Measurements from ENCODE around the gene SPOCK1.

DNA sequence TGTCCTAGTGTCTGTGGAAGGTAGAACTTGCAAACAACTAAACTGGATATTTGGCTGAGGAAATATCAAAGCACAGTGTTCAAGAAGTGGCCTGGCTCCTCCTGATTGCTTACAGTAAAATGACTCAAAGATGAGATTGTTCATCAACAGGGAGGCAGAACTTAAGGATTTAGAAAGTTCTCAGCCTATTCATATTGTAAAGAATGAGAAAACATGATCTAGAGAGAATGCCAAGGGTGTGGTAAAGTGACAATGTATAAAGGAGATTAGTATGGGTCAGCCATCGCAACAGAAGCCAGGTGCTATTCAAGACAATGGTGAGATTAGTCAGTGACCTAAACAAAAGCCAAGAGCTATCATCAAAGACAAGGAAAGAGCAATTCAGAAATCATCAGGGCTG, 372.3 kb downstream of the SPOCK1 start:
- TF ChIP-seq EZH2 (conservative IDR thresholded peaks at IDR 0.05; ENCODE audit: low read depth, low read length) = no peak
- no peak for TF ChIP-seq HNRNPLL (IDR thresholded peaks at IDR 0.05; ENCODE audit: low read depth, low read length, poor library complexity, severe bottlenecking)
- TF ChIP-seq, protein P1, sequence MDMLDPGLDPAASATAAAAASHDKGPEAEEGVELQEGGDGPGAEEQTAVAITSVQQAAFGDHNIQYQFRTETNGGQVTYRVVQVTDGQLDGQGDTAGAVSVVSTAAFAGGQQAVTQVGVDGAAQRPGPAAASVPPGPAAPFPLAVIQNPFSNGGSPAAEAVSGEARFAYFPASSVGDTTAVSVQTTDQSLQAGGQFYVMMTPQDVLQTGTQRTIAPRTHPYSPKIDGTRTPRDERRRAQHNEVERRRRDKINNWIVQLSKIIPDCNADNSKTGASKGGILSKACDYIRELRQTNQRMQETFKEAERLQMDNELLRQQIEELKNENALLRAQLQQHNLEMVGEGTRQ (IDR thresholded peaks at IDR 0.05; ENCODE audit: low read depth, low read length) = no peak
- TF ChIP-seq, protein P1 (CRISPR knock-in tag; IDR thresholded peaks at IDR 0.05; ENCODE audit: borderline replicate concordance) = no peak
- no peak for TF ChIP-seq KDM5B (CRISPR knock-in tag; IDR thresholded peaks at IDR 0.05; ENCODE audit: borderline replicate concordance)
- no peak for TF ChIP-seq NFIB (CRISPR knock-in tag; IDR thresholded peaks at IDR 0.05; ENCODE audit: borderline replicate concordance)
- TF ChIP-seq RAD21 (CRISPR knock-in tag; IDR thresholded peaks at IDR 0.05) = no peak
